Right lobe of liver (tissue), 6 donors: Measurements from ENCODE around the gene CCHCR1. TPM values are rescaled to one million over a fixed set of nuclear protein-coding genes. Genes with fewer than 3 reads are reported as not detected.
A peak's percentile ranks its signal among the peaks of the same experiment; 100 is the strongest.

Source experiments
- ATAC-seq, 4 donors: fragments of 200-7000 bp; cut with Tn5 transposase; one replicate each; pipeline ENCODE4 v1.9.1; 2020; ENCODE audit warnings: mild to moderate bottlenecking in 4 of 4, moderate library complexity in 4 of 4
- DNase-seq, 3 donors: peaks; one replicate each; pipeline ENCODE4 v3.0.0-alpha.2; 2020
- H3K27ac ChIP-seq, 3 donors: fragments of 200-600 bp; one replicate each; pipeline ENCODE4 v1.8.0; 2022
- H3K27me3 ChIP-seq, 2 donors: fragments of 200-600 bp; one replicate each; pipeline ENCODE4 v1.8.0; 2022
- H3K36me3 ChIP-seq, 4 donors: fragments of 200-600 bp; sonication (generic) in 1 of 4; one replicate each; pipeline versions ENCODE4 v1.5.1 to v1.8.0; 2017 to 2022; ENCODE audit warnings: control low read depth in 1 of 4
- H3K4me1 ChIP-seq, 4 donors: fragments of 200-600 bp; sonication (generic) in 1 of 4; one replicate each; pipeline versions ENCODE4 v1.5.1 to v1.8.0; 2017 to 2022; ENCODE audit warnings: control low read depth in 1 of 4
- H3K4me3 ChIP-seq, 3 donors: fragments of 200-600 bp; one replicate each; pipeline ENCODE4 v1.8.0; 2022
- H3K9me3 ChIP-seq, 4 donors: fragments of 200-600 bp; sonication (generic) in 1 of 4; one replicate each; pipeline versions ENCODE4 v1.5.1 to v1.8.0; 2017 to 2022; ENCODE audit warnings: control low read depth in 1 of 4
- CTCF ChIP-seq, 4 donors: fragments of 200-600 bp in 3 of 4; fragments of 450-650 bp in 1 of 4; IDR thresholded peaks; one replicate each; pipeline versions ENCODE4 v1.5.1 to v1.8.0; 2016 to 2022; ENCODE audit warnings: antibody characterized with exemption in 4 of 4, mild to moderate bottlenecking in 2 of 4
- POLR2A ChIP-seq: fragments of 450-650 bp; IDR thresholded peaks from one replicate; pipeline ENCODE4 v1.6.1; 2017; ENCODE audit warnings: antibody characterized with exemption, mild to moderate bottlenecking
- WGBS: methylation state at CpG from one replicate; pipeline ENCODE4 v1.1.6; 2018; ENCODE audit warnings: low coverage, low lambda C conversion rate; ENCODE audit not compliant: insufficient coverage; ENCODE audit errors: missing lambda C conversion rate; 5-methylcytosine and 5-hydroxymethylcytosine counted together
- intact Hi-C, 2 donors: fragments of 100-400 bp; cut with DNase I; formaldehyde crosslinking; loops; one replicate each; pipeline versions ENCODE4 v1.11.2 to v1.14.1; 2022
- total RNA-seq, 6 experiments: library from RNA; depleted of rRNA in 2 of 6; stranded (reverse); fragments of >200 nt in 2 of 6; fragmentation: NEBNext Ultra II Directional in 3 of 6; extraction: Animal tissue kit (Norgen Biotek cat#: 25700) in 3 of 6; gene quantifications; one replicate each; pipeline versions ENCODE4 v1.1.0 to v1.2.4, GENCODE V29; 2016 to 2023
- donor health status: DM: no; HTN: yes; CAD: no.
- donor health status: DM: no; HTN: no; CAD: no.
- donor health status: DM: no; HTN: no; CAD: no.
- donor health status: DM: no; HTN: yes; CAD: no.
- donor health status: DM: no; HTN: yes; CAD: no.

CCHCR1 gene
- total RNA-seq, 6 experiments from 2014 or later: 6.0 to 9.1 (median 8.0) TPM

GRCh38 chr6:31154436-31154835, 3.2 kb downstream of the CCHCR1 start:
- Histone ChIP-seq H3K4me3 (no peak overlapping the region), H3K36me3 (no peaks in the 10 kb centered on the region), H3K4me1 (peaks cover 0 to 6% (median 0%) of the 10 kb centered on the region in 4 donors), H3K9me3 (no peaks in the 10 kb centered on the region), H3K27me3 (no peaks in the 10 kb centered on the region), H3K27ac (no peak overlapping the region)
- TF ChIP-seq CTCF (IDR thresholded peaks at IDR 0.05) (no peak), POLR2A (no peak)
- DNase-seq: no peak
- 91% methylated on average over 12 of the region's 15 CpGs for WGBS
- ATAC-seq: no peak
- intact Hi-C loops: no loop called here

- intact Hi-C loops: no loop called here
- Histone ChIP-seq H3K9me3 (no peaks in the 10 kb centered on the region), H3K4me3 (no peak overlapping the region), H3K27me3 (no peaks in the 10 kb centered on the region), H3K27ac (no peak overlapping the region), H3K36me3 (no peaks in the 10 kb centered on the region), H3K4me1 (peaks cover 0 to 6% (median 0%) of the 10 kb centered on the region in 4 donors)
- DNase-seq (no peak), ATAC-seq (no peak)
- TF ChIP-seq CTCF (IDR thresholded peaks at IDR 0.05) (no peak), POLR2A (no peak)
- 95% methylated on average over 7 of the region's 7 CpGs for WGBS
These were observed 4.8 kb downstream of the CCHCR1 start for GRCh38 chr6:31152781-31153180.

GRCh38 chr6:31149827-31150447, 7.7 kb downstream of the CCHCR1 start:
- intact Hi-C loops: no loop called here
- peak in 1 of 3 donors; percentile 66 for DNase-seq
- Histone ChIP-seq H3K4me3 (no peak overlapping the region), H3K4me1 (no peaks in the 10 kb centered on the region), H3K27me3 (no peaks in the 10 kb centered on the region), H3K9me3 (no peaks in the 10 kb centered on the region), H3K27ac (peak overlapping the region in 1 of 3 donors; percentile 31), H3K36me3 (no peaks in the 10 kb centered on the region)
- 37% methylated on average over 5 of the region's 6 CpGs for WGBS
- peak; percentile 84 to 92 (median 89) for ATAC-seq
- TF ChIP-seq POLR2A (no peak), CTCF (IDR thresholded peaks at IDR 0.05) (no peak)

- Histone ChIP-seq H3K4me3 (no peak overlapping the region), H3K36me3 (no peaks in the 10 kb centered on the region), H3K9me3 (no peaks in the 10 kb centered on the region), H3K4me1 (no peaks in the 10 kb centered on the region), H3K27me3 (no peaks in the 10 kb centered on the region), H3K27ac (no peak overlapping the region)
- no peak for DNase-seq
- ATAC-seq: no peak
- intact Hi-C loops: no loop called here
- no peak for TF ChIP-seq CTCF (IDR thresholded peaks at IDR 0.05)
- TF ChIP-seq POLR2A: no peak
- WGBS: 97% methylated on average over 5 of the region's 10 CpGs
These were observed 12.2 kb downstream of the CCHCR1 start for GRCh38 chr6:31145386-31145785.
